DOHH2 (cell line): Measurements from ENCODE around the gene TNRC18.

Experiments used
- EZH2phosphoT487 ChIP-seq: fragments of 200-600 bp; sonication (generic); IDR thresholded peaks from 2 replicates; pipeline ENCODE4 v1.6.1; 2017; ENCODE audit warnings: borderline replicate concordance, mild to moderate bottlenecking, antibody characterized with exemption, low read length, moderate library complexity, mixed read lengths
- TF ChIP-seq, protein P1 (sequence below): fragments of 200-600 bp; sonication (generic); IDR thresholded peaks from one replicate; pipeline ENCODE4 v1.5.1; 2014; ENCODE audit warnings: antibody characterized with exemption, mild to moderate bottlenecking, low read depth, low read length; ENCODE audit not compliant: poor library complexity, severe bottlenecking

DNA sequence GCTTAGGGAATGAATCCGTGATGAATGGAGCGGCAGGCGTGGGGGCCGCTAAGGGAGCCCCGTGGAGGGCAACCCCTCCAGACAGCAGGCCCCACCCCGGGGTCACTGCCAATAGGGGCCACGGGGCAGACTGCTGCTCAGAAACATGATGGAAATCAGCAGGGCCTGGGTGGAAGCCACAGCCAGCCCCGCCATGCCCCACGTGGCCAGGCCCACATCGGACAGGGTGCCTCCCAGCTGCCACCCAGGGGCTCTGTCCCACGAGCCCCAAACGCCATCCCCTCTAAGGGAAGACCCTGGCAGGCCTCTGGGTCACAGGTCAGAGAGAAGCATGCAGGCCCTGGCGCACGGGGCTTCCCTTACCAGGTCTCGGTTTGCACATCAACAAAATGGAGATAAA is 28.4 kb downstream of the TNRC18 start:
- TF ChIP-seq, protein P1, sequence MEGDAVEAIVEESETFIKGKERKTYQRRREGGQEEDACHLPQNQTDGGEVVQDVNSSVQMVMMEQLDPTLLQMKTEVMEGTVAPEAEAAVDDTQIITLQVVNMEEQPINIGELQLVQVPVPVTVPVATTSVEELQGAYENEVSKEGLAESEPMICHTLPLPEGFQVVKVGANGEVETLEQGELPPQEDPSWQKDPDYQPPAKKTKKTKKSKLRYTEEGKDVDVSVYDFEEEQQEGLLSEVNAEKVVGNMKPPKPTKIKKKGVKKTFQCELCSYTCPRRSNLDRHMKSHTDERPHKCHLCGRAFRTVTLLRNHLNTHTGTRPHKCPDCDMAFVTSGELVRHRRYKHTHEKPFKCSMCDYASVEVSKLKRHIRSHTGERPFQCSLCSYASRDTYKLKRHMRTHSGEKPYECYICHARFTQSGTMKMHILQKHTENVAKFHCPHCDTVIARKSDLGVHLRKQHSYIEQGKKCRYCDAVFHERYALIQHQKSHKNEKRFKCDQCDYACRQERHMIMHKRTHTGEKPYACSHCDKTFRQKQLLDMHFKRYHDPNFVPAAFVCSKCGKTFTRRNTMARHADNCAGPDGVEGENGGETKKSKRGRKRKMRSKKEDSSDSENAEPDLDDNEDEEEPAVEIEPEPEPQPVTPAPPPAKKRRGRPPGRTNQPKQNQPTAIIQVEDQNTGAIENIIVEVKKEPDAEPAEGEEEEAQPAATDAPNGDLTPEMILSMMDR: no peak
- TF ChIP-seq EZH2phosphoT487: no peak
